PC-9 (cell line): Measurements from ENCODE around the gene AGBL4. TPM values are rescaled to one million over a fixed set of nuclear protein-coding genes. Genes with fewer than 3 reads are reported as not detected.

Experiments used
- BruUV-seq: library from RNA; stranded (reverse); fragments of 400-500 nt; replicated peaks from 2 replicates; lab custom pipeline; 2021; lab: Mats Ljungman, UMichigan
- CTCF ChIA-PET: fragments of 300-600 bp; sonication (Branson Sonifier 250); formaldehyde crosslinking; loops from one replicate; lab custom pipeline; 2022; ENCODE audit warnings: antibody characterized with exemption; lab: Charles Lee
- POLR2A ChIA-PET: fragments of 300-600 bp; sonication (Branson Sonifier 250); formaldehyde crosslinking; loops from one replicate; lab custom pipeline; 2022; ENCODE audit warnings: antibody characterized with exemption; ENCODE audit not compliant: unreplicated experiment; lab: Charles Lee
- DNase-seq, 2 experiments: peaks; one replicate each; pipeline versions ENCODE4 v3.0.0 to v3.0.0-alpha.2; 2015 to 2022; ENCODE audit warnings: mixed read lengths in 1 of 2
- H2AFZ ChIP-seq: fragments of 200-600 bp; sonication (generic); 2 replicates; pipeline ENCODE4 v1.8.1; 2017; ENCODE audit warnings: antibody characterized with exemption
- H3F3A ChIP-seq: fragments of 200-600 bp; sonication (generic); 2 replicates; pipeline ENCODE4 v1.8.1; 2017; ENCODE audit warnings: antibody characterized with exemption, mild to moderate bottlenecking, low read depth; ENCODE audit not compliant: insufficient read depth
- H3K27ac ChIP-seq: fragments of 200-600 bp; sonication (generic); 2 replicates; pipeline ENCODE4 v1.6.1; 2016; ENCODE audit warnings: mixed run types
- H3K27me3 ChIP-seq: fragments of 200-600 bp; sonication (generic); 2 replicates; pipeline ENCODE4 v1.6.1; 2016; ENCODE audit warnings: low read depth, mixed run types; ENCODE audit not compliant: insufficient read depth
- H3K36me3 ChIP-seq: fragments of 200-600 bp; sonication (generic); 2 replicates; pipeline ENCODE4 v1.6.1; 2016; ENCODE audit warnings: low read depth, mixed run types
- H3K4me1 ChIP-seq: fragments of 200-600 bp; sonication (generic); replicated peaks from 2 replicates; pipeline ENCODE4 v1.6.1; 2016; ENCODE audit warnings: mixed run types; ENCODE audit not compliant: insufficient read depth
- H3K4me2 ChIP-seq: fragments of 200-600 bp; sonication (generic); 2 replicates; pipeline ENCODE4 v1.6.1; 2017; ENCODE audit warnings: mixed run types
- H3K4me3 ChIP-seq: fragments of 200-600 bp; sonication (generic); 2 replicates; pipeline ENCODE4 v1.6.1; 2016; ENCODE audit warnings: mixed run types
- H3K79me2 ChIP-seq: fragments of 200-600 bp; sonication (generic); 2 replicates; pipeline ENCODE4 v1.6.1; 2017; ENCODE audit warnings: low read depth, mixed run types
- H3K9me2 ChIP-seq: fragments of 200-600 bp; sonication (generic); 2 replicates; pipeline ENCODE4 v1.8.1; 2017; ENCODE audit warnings: mild to moderate bottlenecking; ENCODE audit not compliant: insufficient read depth
- H3K9me3 ChIP-seq: fragments of 200-600 bp; sonication (generic); 2 replicates; pipeline ENCODE4 v1.8.1; 2016; ENCODE audit warnings: low read depth; ENCODE audit not compliant: insufficient read depth
- H4K20me1 ChIP-seq: fragments of 200-600 bp; sonication (generic); 2 replicates; pipeline ENCODE4 v1.8.1; 2017; ENCODE audit not compliant: insufficient read depth
- EZH2 ChIP-seq: fragments of 200-600 bp; sonication (generic); IDR thresholded peaks from 2 replicates; pipeline ENCODE4 v1.8.0; 2017; ENCODE audit warnings: antibody characterized with exemption, low read depth
- intact Hi-C: fragments of 100-400 bp; cut with micrococcal nuclease; formaldehyde crosslinking; loops from one replicate; pipeline ENCODE4 v1.10.0; 2022; ENCODE audit not compliant: unreplicated experiment
- total RNA-seq: library from RNA; stranded (reverse); gene quantifications from 2 replicates; pipeline ENCODE4 v1.2.3, GENCODE V29; 2021
- TF ChIP-seq, protein P1 (sequence below): fragments of 200-600 bp; sonication (generic); conservative IDR thresholded peaks from 2 replicates; pipeline ENCODE4 v1.6.1; 2017; ENCODE audit warnings: mixed run types, antibody characterized with exemption, mild to moderate bottlenecking, moderate library complexity

Gene AGBL4
- total RNA-seq, 1 experiment from 2014 or later, result not detected

DNA sequence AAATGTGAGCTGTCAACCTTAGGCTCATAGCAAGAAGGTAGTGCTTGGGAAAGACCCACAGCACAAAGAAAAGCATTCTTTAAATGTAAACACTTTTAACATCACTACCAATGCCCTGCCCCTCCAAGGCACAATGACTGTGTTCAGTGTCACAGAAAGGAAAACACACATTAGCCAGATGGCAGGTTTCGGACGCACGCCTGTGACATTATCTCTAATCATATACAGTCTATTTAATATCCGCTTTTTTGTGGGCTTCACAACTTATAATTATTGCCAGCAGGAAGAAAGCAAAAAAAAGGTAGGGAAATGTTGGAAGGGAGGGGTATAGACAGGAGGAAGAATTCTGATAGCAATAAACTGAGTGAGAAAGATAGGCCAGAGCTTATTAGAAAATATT is 1134.7 kb downstream of the AGBL4 start:
- Histone ChIP-seq H4K20me1 (no peaks in the 10 kb centered on the region), H3K4me3 (no peak overlapping the region), H3K27me3 (peaks cover 7% of the 10 kb centered on the region; the same call in 1 of the 2 replicates), H3F3A (no peaks in the 10 kb centered on the region), H2AFZ (no peak overlapping the region), H3K9me3 (0 out of 2 replicates have a peak, but pooled peaks cover 3% of the 10 kb centered on the region), H3K36me3 (no peaks in the 10 kb centered on the region), H3K4me1 (no peaks in the 10 kb centered on the region), H3K4me2 (no peak overlapping the region), H3K27ac (no peak overlapping the region), H3K9me2 (no peaks in the 10 kb centered on the region), H3K79me2 (no peaks in the 10 kb centered on the region)
- intact Hi-C loops, result no loop called here
- BruUV-seq, result no TSS peak
- POLR2A ChIA-PET, result no interaction called here
- TF ChIP-seq EZH2, result no peak
- TF ChIP-seq, protein P1, sequence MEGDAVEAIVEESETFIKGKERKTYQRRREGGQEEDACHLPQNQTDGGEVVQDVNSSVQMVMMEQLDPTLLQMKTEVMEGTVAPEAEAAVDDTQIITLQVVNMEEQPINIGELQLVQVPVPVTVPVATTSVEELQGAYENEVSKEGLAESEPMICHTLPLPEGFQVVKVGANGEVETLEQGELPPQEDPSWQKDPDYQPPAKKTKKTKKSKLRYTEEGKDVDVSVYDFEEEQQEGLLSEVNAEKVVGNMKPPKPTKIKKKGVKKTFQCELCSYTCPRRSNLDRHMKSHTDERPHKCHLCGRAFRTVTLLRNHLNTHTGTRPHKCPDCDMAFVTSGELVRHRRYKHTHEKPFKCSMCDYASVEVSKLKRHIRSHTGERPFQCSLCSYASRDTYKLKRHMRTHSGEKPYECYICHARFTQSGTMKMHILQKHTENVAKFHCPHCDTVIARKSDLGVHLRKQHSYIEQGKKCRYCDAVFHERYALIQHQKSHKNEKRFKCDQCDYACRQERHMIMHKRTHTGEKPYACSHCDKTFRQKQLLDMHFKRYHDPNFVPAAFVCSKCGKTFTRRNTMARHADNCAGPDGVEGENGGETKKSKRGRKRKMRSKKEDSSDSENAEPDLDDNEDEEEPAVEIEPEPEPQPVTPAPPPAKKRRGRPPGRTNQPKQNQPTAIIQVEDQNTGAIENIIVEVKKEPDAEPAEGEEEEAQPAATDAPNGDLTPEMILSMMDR, result no peak
- CTCF ChIA-PET, result no interaction called here
- DNase-seq, result no peak

DNA sequence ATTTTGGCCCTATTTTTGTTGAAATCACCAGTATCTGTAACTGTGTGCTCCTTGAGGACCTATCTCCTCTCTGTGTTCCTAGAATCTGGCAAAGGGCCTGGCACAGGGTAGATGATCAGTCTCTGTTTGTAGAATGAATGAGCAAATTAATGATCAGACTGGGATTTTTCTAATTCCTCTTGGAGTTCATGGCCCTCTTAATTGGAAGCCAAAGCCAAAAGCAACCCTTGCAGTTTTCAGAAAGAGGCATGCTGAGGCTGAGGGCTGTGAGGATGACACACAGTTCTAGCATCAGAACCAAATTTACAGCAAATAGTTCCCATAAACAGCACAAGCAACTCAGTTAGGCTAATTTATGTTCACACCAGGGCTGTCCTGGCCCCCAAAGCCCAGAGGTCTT is 1136.0 kb downstream of the AGBL4 start:
- H3K9me2 ChIP-seq, result no peaks in the 10 kb centered on the region
- TF ChIP-seq, protein P1, result no peak
- TF ChIP-seq EZH2, result no peak
- no peak overlapping the region for H3K27ac ChIP-seq
- no peak overlapping the region for H3K4me3 ChIP-seq
- 0 out of 2 replicates have a peak, but pooled peaks cover 4% of the 10 kb centered on the region for H3K27me3 ChIP-seq
- intact Hi-C loops, result no loop called here
- no peak overlapping the region for H2AFZ ChIP-seq
- no peaks in the 10 kb centered on the region for H3K79me2 ChIP-seq
- ChIA-PET POLR2A (no interaction called here), CTCF (no interaction called here)
- H3K9me3 ChIP-seq, result no peaks in the 10 kb centered on the region
- no peak for DNase-seq
- H3F3A ChIP-seq, result no peaks in the 10 kb centered on the region
- no TSS peak for BruUV-seq
- no peak overlapping the region for H3K4me2 ChIP-seq
- no peaks in the 10 kb centered on the region for H3K4me1 ChIP-seq
- H3K36me3 ChIP-seq, result no peaks in the 10 kb centered on the region
- no peaks in the 10 kb centered on the region for H4K20me1 ChIP-seq

DNA sequence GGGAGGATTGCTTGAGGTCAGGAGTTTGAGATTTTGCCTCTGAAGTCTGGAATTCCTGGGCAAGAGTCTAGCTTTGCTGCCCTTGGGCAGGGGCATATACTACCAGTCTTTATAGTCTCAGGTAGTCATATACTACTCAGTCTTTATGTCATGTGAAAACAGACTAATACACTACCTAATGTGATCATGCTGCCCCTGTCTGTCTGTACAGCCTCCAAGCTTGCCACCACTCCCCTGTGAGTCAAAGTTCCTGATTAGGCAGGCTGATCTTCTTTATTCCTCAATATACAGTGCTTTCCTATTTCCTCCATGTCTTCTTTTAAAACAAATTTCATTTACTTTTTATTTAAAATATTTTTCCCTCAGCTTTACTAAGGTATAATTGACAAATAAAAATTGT is 1141.7 kb downstream of the AGBL4 start:
- Histone ChIP-seq H3F3A (peaks cover 8% of the 10 kb centered on the region; the same call in 1 of the 2 replicates), H3K36me3 (no peaks in the 10 kb centered on the region), H3K9me3 (no peaks in the 10 kb centered on the region), H3K4me1 (peaks cover 18% of the 10 kb centered on the region), H2AFZ (no peak overlapping the region), H3K27ac (no peak overlapping the region), H4K20me1 (no peaks in the 10 kb centered on the region), H3K79me2 (no peaks in the 10 kb centered on the region), H3K4me2 (no peak overlapping the region), H3K4me3 (no peak overlapping the region), H3K27me3 (no peaks in the 10 kb centered on the region), H3K9me2 (no peaks in the 10 kb centered on the region)
- intact Hi-C loops, result no loop called here
- CTCF ChIA-PET, result no interaction called here
- BruUV-seq, result no TSS peak
- no peak for DNase-seq
- POLR2A ChIA-PET, result no interaction called here
- no peak for TF ChIP-seq EZH2
- TF ChIP-seq, protein P1, result no peak
